NCI-H2107 treated with DMSO at 0.1 percent for 48 hours (cell line): ENCODE measurements around the gene APC.

ENCODE experiments used
- DNase-seq: peaks from one replicate; lab custom pipeline; 2025; ENCODE audit not compliant: unreplicated experiment; lab: John Stamatoyannopoulos, UW

APC gene

DNA sequence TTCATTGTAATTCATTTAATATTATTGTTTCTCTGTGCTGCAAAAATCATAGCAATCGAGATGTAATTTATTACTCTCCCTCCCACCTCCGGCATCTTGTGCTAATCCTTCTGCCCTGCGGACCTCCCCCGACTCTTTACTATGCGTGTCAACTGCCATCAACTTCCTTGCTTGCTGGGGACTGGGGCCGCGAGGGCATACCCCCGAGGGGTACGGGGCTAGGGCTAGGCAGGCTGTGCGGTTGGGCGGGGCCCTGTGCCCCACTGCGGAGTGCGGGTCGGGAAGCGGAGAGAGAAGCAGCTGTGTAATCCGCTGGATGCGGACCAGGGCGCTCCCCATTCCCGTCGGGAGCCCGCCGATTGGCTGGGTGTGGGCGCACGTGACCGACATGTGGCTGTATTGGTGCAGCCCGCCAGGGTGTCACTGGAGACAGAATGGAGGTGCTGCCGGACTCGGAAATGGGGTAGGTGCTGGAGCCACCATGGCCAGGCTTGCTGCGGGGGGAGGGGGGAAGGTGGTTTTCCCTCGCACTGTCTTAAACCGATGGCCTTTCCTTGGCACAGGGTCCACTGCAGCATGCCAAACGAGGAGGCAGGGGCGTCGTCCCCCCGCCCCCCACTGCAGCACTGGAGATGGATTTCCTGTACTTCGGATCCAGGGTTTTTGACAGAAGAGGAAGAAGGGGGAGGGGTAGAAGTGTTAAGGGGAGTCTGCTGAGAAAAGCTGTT is at the start of gene APC:
TSS of gene APC (plus strand) at position 423 of the 728 bp plus-strand sequence. CDS start 17,006 bp downstream, outside the sequence.
- DNase-seq: peak; percentile 57

DNA sequence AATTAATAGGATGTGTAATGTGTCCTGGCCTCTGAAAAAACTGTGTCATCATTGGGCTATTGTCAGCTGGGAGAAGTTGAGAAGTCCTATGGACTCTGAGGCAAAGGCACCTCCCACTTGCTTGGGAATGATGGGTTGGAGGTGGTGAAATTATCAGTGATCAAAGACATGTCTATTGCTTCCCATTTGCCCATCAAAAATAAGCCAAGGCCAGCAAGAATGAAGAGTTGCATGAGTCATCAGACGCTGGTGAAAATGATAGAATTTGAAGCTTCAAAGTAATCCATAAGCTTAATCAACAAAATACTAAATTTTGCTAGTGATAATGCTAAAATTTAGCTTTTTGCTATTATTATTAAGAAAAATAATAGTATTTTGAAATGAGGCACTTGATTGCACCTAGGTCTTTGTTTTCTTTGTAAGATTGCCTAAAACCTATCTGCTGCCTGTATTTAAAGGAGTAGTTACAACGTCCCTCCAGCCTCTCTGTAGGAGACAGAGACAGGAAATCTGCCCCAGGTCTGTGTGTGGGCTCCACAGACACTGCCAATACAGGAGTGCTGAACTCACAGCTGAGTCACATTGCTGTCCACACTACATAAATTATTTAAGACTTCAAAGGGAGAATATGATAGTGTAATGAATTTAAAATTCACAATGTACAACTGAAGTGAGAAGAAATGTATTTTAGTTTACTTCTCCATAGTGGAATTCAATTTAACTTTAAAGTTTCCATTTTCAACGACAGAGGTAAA is 48.4 kb upstream of the APC start:
- no peak for DNase-seq

DNA sequence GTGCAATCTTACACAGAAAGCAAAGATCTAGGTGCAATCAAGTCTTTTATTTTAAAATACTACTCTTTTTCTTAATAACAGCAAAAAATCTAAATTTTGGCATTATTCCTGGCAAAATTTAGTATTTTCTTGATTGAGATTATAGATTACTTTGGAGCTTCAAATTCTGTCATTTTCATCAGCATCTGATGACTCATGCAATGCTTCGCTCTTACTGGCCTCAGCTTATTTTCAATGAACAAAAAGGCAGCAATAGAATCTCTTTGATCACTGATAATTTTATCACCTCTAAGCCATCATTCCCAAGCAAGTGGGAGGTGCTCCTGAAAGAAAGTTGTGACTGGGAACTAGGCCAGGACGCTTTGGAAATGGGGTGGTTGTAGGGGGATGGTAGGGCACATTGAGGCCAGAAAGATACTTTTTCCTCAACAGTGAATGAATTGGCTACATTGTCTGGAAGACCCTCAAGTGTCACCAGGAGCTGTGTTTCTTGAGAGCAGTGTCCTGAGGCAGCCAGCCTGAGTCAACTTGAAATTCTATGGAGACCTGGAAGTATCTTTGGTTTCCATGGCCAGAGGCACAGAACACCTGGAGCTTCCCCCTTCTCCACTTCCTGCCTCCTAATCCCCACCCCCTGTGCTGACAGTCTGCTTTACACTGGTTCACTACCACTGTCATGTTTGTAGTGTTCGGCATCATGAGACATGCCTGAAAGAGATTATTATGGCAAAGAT is 46.9 kb upstream of the APC start:
- no peak for DNase-seq

DNA sequence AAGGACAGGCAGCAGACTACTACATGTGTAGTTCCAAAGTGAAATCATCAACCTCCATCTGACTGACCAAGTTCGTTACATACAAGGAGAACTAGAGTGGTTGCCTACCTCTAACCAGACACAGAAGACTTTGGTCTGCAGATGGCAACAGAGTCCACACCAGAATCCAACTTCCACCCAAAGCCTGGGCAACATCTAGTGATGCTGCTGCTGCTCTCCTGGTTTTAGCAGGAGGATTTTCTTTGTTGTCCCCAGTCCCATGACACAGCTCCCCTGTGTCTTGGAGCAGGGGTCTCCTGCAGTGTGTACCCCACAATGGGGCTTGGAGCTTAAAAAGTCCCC is 46.4 kb upstream of the APC start:
- no peak for DNase-seq

DNA sequence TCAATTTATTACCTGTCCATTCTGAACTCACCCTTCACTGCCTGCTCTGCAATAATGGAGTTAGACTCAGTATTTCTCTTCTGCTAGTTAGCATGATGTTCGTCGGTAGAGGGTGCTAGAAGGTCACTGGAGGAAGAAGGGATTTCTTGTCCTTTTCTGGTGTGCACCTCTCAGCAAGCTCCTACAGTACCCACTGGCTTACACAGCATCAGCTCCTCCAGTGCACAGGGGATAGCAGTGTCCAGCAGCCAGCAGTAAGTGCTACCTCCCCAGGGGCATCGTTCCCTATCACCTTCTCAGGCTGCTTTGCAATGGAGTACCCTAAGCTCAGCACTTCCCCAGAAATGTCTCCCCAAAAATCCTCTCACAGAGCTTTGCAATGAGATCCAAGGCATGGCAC is 45.9 kb upstream of the APC start:
- no peak for DNase-seq

DNA sequence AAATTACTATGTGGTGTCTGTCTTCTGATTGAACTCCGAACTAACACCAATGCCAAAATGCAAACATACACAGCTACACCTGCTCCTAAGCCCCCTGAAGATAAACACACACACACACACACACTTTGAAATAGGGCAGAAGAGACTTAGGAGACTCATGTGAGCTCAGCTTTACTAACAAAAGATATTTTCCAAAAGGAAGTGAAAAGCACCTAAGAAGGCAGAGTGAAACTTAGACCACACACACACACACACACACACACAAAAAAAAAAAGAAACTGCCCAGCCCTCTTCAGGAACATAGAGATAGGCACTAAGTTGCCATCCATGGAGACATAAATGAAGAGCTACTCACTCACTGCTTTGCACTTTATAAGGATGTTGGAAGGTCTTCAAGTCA is 45.2 kb upstream of the APC start:
- DNase-seq: no peak

DNA sequence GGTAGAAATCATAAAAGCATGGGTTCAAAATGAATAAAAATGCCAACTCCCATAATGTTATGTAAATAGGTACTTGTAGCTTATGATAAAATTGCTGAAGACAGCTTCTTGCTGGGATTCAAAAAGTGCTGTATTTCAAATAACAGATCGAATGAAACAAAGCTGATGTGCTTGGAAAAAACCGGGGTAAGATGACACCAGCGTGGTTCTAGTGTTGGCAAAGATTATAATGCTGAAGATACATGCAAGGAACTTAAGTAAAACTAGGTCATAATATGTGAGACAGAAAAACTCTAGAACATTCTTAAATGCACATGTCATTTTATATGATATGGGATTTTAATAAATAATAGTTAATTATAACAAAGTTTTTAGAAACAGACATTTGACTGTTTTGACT is 44.4 kb upstream of the APC start:
- no peak for DNase-seq

DNA sequence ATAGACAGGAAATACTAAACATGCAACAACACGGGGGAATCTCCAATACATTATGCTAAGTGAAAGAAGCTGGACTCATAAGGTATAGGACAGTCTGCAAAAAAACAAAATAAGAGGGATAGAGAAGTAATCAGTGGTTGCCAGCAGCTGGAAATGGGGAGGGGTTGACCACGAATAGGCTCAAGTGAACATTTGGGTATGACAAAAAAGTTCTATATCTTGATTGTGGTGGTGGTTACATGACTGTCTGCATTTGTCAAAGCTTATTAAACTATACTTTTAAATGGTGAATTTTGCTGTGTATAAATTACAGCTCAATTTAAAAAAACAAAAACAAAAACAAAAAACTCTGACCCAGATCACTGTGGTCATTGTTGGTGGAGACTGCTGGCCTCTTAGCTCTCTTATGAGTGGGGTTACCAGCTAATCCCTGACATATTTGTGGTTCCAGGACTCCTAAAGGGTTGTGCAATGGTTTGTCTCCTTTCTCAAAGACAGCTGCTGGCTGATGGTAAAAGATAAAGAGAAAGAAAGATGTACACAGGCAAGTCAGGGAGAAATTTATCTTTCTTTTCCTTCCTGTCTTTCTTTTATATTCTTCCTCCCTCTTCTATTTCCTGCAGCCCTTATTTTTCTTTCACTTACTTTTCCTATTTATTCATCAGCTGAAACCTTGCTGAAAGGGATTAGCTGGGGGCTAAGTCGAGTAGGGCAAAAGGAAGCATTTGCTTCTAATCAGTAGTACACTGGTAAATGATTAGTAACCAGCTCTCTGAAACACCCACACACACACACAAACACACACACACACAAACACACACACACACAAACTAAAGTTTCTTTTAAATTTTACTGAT is 42.6 kb upstream of the APC start:
- DNase-seq: no peak

DNA sequence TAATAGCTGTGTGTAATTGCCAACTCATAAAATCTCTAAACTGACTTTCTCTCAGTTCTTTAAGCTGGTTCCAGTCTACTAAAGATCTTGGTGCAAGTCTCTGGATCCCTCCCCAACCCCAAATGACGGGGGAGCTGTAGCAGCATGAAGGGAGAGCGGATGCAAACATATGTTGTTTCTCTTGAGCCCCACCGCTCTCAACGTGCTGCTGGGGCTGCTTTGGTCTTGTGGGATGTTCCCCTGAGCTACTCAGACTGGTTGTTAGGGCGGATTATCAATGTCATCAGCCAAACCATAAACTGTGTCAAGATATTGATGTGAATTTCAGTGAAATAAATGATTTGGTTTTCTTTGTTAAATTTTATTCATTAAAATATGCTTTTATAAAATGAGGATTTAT is 40.9 kb upstream of the APC start:
- DNase-seq: no peak

DNA sequence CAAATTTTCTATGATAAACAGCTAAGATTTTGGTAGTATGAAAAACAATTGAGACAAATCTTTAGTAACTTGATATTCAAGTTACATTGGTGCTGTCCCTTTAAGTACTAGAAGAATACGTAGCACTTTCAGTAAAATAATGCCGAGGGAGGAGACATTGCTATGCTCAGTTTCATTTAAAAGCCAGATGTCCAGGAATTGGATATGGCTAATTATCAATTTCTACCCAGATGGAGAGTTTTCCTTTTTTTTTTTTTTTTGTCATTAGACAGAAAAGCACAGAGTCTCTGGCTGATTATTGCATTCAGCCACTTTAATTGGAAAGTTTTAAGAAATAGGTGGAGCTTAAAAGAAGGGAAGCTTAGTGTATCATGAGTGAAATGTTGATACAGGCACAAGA is 40.4 kb upstream of the APC start:
- DNase-seq: no peak

DNA sequence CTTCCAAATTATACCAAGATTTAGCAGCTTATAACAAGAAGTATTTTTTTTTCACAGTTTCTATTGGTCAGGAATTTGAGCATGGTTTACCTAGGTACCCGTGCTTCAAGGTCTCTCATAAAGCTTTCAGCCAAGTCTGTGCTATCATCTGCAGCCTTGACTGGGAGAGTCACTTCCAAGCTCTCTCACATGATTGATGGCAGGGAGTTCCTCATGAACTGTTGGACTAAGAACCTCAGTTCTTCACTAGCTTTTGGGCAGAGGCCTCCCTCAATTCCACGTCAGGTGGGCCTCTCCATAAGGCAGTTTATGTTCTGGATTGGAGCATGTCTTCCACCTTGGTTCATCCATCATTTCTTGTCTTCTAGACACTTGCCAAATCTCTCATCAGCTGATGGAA is 39.9 kb upstream of the APC start:
- DNase-seq: no peak

DNA sequence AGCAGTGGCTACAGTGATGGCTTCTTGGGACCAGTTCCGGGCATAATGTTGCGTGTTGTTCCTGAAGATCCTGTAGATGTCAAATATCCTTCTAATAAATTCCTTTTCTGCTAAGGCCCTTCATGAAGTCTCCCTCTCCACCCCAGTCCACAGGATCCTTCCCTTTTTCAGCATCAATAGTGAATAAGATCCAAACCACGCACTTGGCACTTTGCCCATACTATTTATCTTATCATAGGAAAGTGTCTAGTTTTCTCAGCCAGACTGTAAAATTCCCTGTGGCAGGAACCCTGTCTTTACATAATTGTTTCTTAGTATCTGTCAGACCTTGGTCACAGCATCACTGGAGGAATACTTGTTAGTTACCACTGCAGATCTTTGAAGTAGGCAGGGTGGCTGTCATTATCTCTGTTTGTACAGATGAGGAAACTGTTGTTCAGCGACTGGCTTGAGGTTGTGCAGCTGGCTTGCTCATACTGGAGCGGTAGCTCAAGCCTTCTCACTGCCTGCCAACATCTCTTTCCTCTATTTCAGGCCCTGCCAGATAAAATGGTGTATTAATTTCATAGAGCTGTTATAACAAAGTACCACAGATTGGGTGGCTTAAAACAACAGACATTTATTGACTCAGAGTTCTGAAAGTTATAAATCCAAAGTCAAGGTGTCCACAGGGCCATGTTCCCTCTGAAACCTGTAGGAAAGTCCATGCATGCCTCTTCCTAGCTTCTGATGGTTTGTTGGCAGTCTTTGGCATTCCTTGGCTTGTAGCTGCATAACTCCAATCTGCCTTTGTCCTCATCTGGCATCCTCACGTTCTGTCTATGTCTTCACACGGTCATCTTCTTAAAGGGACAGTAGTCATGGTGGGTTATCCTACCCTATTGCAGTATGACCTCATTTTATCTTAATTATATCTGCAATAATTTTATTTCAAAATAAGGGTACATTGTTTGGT is 33.5 kb upstream of the APC start:
- no peak for DNase-seq

DNA sequence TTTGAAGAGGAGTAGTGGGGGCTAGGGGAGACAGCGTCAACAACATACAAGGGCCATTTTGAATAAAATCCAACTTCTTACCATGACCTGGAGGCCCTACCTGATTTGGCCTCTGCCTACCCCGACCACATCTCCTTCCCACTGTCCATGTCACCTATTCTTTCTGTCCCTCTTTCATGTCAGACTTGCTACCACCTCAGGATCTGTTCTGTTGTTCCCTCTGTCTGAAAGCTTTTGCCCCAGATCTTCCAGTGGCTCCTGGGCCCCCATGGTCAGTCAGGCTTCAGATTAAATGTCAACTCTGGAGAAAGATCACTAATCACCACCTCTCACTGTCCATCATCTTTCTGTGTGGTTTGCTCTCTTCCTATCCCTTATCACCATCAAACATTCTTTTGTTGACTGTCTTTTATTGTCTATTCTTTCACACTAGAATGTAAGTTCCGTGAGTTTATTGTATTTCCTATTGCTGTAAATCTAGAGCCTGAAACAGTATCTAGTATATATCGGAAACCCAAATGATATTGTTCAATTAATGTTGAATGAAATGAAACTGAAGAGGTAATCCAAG is 31.2 kb upstream of the APC start:
- DNase-seq: no peak

DNA sequence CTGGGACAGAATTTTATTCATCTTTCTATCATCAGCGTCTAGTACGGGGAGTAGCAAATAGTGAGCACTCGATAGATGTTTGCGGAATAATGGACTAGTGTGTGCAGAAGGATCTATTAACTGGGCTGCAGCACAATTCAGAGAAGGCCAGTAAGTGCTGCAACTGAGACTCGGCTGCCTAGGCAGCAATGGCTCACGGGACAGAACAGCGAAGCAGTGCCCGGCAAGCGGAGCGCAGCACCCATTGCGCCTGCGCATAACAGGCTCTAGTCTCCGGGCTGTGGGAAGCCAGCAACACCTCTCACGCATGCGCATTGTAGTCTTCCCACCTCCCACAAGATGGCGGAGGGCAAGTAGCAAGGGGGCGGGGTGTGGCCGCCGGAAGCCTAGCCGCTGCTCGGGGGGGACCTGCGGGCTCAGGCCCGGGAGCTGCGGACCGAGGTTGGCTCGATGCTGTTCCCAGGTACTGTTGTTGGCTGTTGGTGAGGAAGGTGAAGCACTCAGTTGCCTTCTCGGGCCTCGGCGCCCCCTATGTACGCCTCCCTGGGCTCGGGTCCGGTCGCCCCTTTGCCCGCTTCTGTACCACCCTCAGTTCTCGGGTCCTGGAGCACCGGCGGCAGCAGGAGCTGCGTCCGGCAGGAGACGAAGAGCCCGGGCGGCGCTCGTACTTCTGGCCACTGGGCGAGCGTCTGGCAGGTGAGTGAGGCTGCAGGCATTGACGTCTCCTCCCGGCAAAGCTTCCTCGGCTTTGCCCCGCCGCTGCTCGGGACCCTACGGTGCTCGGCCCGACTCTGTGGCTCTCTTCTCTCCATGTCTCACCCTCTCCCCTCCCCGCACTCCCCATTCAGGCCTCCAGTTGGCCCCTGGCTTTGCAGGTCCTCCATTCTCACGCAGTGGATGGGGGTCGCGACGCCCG is 30.2 kb upstream of the APC start:
- peak; percentile 94 for DNase-seq

DNA sequence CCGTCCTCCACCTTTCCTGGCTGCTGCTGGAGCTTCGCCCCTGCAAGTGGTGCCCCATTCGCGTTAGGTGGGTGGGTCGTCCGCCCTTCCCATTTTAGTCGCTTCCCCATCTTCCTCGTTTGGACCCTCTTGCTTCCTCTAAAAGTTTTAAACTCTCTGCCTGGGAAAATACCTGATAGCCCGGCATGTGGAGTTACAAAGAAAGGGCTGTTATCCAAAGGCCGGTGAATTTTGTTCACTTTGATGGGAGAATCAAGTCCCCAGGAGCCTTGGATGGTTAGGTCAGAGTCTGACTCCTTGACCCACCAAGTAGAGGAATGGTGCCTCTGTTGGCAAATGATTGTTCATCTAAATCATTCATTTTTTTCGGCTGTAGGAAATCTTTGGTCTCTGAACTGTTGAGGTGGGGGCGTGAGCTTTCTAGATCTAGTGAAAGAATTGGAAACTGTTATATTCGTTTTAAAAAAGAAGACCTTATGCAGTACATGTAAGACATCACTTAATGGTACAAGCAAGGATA is 29.5 kb upstream of the APC start:
- DNase-seq: no peak

DNA sequence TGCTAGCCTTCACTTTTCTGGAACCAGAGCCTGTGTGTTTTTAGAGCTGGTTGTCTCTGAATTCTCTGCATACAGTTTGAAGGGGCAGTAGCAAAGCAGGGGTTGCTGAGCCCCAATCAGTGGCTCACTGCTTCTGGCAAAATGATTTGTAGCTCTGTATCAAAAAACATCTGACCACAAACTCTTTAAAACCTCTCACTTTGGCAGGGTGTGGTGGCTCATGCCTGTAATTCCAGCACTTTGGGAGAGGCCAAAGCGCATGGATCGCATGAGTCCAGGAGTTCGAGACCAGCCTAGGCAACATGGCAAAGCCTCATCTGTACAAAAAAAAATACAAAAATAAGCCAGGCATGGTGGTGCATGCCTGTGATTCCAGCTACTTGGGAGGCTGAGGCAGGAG is 28.3 kb upstream of the APC start:
- DNase-seq: no peak

DNA sequence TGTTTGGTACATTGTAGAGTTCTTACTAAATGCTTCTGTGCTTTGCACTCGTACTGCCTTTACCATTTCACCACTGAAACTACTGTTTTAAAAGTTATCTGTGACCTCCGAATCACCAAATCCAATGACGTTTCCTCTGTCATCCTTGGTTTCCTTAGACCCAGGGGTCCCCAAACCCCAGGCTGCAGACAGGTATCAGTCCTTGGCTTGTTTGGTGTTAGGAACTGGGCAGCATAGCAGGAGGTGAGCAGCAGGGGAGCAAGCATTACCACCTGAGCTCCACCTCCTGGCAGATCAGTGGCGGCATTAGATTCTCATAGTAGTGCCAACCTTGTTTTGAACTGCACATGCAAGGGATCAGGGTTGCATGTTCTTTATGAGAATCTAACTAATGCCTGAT is 26.8 kb upstream of the APC start:
- no peak for DNase-seq

DNA sequence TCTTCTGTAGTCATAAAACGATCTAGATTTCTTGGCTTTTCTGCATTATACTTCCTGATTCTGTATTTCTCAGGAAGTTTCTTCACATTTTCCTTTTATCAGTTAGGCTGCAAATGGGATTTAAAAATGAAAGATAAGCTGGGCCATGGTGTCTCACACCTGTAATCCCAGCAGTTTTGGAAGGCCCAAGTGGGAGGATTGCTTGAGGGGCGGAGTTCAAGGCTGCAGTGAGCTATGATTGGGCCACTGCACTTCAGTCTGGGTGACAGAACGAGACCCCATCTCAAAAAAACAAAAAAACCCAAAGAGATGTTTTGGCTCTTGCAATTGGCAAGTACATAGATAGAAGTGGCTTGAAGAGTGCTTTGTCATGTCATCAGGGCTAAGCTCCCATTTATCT is 26.2 kb upstream of the APC start:
- DNase-seq: no peak
